K562 (cell line): Measurements from ENCODE around the gene MMS19.
"Not testable (repeated sequence)": the region's sequence is repeated elsewhere in the genome, so short reads cannot be mapped to it uniquely, and the experiment has no call there.

Source experiments
- GTF2F1 ChIP-seq: IDR thresholded peaks from 2 replicates; pipeline ENCODE4 v1.6.1; 2011; ENCODE audit warnings: low read depth, low read length, improper control_type of control experiment
- NFYB ChIP-seq: IDR thresholded peaks from 2 replicates; pipeline ENCODE4 v1.6.1; 2011; ENCODE audit warnings: mild to moderate bottlenecking, moderate library complexity; ENCODE audit not compliant: insufficient read length; ENCODE audit errors: extremely low read depth
- NR2C1 ChIP-seq, 2 experiments: fragments of 450-650 bp; IDR thresholded peaks; 2 replicates each; pipeline ENCODE4 v1.6.1; 2017; ENCODE audit warnings: mild to moderate bottlenecking in 2 of 2, antibody characterized with exemption in 1 of 2, inconsistent platforms in 1 of 2, missing compliant biosample characterization in 1 of 2, missing genetic modification characterization in 1 of 2
- POLR3G ChIP-seq: IDR thresholded peaks from 2 replicates; pipeline ENCODE4 v1.6.1; 2011; ENCODE audit not compliant: insufficient read length, insufficient replicate concordance; ENCODE audit errors: extremely low read depth
- ZBTB1 ChIP-seq: sonication (generic); formaldehyde crosslinking; IDR thresholded peaks from 2 replicates; pipeline ENCODE4 v1.8.1; 2023; ENCODE audit warnings: missing genetic modification reagents, low read depth, mild to moderate bottlenecking, borderline replicate concordance

DNA sequence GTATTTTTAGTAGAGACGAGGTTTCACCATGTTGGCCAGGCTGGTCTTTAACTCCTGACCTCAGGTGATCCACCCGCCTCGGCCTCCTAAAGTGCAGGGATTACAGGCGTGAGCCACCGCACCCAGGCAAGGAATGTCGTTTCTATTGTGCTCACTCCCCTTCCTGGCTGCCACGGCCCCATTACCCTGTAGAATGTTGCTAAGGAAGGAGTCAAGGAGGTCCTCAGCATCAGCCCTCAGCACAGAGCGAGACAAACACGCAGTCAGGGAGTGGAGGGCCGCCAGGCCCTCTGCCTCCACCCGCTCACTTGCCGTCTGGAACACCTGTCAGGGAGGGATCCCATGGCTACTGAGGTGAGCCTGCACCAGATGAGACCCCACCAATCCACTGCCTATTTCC is 29.4 kb downstream of the MMS19 start:
- TF ChIP-seq NFYB; ZBTB1 (CRISPR knock-in tag); POLR3G; GTF2F1; NR2C1 (IDR thresholded peaks at IDR 0.05); NR2C1 (tag; IDR thresholded peaks at IDR 0.05): not testable (repeated sequence)
